SH-SY5Y (cell line): ENCODE measurements around the gene SPC24.

Experiments
- GATA2 ChIP-seq: IDR thresholded peaks from 2 replicates; pipeline ENCODE4 v1.6.1; 2011; ENCODE audit warnings: mild to moderate bottlenecking, low read depth, low read length
- GATA3 ChIP-seq: IDR thresholded peaks from 2 replicates; pipeline ENCODE4 v1.6.1; 2011; ENCODE audit warnings: low read depth, mild to moderate bottlenecking, low read length, moderate library complexity

DNA sequence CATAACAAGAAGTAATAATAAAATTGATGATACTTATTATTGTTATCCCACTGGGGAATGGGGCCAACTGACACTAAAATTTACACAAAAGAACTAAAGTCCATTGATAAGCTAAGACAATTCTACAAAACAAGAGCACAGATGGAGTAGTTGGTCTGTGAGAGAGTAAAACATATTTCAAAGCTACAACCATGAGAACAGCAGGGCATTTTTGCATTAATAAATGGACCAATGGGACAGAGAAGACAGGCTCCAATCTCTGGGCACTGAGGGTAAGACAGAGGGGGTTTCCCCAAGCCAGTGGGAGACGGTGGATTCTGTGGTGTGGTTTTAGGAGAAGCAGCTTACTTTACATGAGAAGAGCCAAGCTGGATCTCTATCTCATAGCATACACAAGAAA lies 27.4 kb upstream of the SPC24 start:
- TF ChIP-seq GATA2 (no peak), GATA3 (no peak)
